GM21529 (cell line): ENCODE results near the gene ETFA.
A peak's percentile ranks its signal among the peaks of the same experiment; 100 is the strongest.

Source experiments
- ATAC-seq: cut with Tn5 transposase; IDR thresholded peaks from one replicate; pipeline ENCODE4 v1.9.1; 2021; ENCODE audit not compliant: unreplicated experiment

ETFA gene

DNA sequence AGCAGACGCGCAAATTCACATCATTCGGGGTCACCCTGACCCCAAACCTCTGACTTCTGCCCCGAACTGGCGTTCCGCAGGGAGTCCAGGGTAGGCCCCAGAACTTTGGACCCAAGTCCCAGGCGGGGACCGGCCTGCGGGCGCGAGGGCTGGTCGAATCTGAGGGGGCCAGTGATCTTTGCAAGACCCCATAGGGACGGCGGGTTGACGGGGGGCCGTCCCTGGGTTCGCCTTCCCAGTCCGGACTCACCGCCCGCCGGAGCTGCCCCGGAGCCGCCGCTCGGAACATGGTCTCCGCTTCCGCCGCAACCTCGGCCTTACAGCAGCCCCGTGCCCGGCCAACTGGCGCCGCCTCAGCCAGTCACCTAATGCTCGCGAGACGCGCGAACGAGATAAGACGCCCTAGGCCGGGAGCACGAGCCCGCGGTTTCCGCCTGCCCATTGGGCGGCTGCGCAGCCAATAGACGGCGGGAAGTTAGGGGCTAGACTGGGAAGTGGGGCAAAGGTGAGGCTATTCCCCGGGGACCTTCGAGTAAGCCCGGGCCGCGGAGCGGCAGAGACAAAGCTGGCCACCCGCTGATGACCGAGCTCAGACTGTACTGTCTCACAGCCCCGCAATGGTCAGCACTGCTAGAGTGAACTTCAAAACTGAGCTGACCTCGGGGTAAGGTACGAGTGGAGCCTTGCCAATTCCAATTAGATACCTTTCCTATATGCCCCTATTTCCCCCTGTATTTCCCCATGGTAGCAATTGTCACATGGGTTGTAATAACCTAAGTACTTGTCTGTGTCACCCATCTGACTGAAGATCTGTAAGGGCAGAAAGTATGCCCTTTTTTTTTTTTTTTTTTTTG is at the start of gene ETFA:
Gene ETFA, minus strand, starts transcription at position 370 of the 854 bp plus-strand sequence. Its CDS starts 81 bp downstream, at position 289.
- ATAC-seq, result peak; percentile 98

DNA sequence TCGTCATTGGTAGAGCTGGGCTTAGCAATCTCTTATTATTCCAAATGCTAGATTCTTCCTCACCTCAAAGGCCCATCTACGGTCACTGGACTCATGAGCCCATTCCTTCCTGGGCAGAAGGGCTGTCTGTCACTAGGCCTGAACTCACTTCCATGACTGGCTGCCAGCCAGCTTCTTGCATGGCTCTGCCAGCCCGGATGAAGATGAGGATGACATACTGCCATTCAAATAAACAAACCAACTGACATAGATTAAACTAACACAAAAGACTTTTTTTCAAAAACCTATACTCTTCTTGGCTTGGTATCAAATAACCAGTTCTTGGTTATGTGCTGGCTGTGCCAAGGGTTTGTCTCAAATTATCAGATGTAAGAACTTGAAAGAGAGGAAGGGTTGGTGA is 49.1 kb upstream of the ETFA start:
- ATAC-seq, result no peak

GRCh38 chr15:76359152-76359551 is 47.9 kb upstream of the ETFA start:
- ATAC-seq, result no peak

- ATAC-seq, result no peak
Observed at GRCh38 chr15:76358453-76358852, 47.2 kb upstream of the ETFA start.

DNA sequence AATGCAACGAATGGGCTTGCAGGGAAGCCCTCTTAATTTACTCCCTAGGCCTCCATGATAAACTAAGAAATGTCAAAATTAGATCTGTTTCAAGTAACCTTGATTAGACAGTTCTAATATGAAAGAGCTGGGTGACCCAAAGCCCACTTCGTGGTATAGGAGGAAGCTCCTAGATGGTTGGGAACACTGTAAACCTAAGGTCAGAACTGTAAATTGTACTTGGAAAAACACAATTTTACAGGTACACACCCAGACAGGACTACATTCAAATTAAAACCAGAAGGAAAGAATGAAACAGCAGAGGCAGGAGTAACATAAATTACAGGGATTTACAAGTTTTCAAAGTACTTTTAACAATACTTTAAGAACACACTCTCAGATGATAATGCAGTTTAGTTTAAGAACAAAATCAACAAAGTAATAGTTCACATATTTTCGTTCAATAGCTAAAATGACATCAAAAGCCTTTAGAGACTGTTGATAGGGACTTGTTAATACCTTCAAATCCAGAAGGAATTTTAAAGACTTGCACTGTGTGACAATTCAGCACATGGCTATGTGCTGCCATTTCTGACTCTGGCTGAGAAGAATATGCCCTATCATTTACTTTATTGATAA is 43.7 kb upstream of the ETFA start:
- no peak for ATAC-seq

DNA sequence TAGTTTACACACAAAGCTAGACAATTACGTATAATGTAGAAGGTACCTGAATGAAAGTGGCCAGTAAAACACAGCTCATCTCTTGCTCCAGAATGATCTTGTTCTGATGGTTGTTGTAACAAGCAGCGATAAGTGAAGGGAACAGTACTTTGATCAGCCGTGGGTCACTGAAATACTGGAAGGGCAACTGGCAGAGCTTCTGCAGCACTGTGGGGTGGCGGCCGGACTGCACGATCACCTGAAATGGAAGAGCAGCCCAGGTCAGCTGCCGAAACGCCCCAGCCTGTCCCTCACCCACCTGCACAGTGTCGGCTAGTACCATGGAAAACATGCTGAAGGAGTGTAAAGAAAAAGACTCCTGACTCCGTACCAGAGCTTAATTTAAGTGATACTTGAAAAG is 42.6 kb upstream of the ETFA start:
- no peak for ATAC-seq

DNA sequence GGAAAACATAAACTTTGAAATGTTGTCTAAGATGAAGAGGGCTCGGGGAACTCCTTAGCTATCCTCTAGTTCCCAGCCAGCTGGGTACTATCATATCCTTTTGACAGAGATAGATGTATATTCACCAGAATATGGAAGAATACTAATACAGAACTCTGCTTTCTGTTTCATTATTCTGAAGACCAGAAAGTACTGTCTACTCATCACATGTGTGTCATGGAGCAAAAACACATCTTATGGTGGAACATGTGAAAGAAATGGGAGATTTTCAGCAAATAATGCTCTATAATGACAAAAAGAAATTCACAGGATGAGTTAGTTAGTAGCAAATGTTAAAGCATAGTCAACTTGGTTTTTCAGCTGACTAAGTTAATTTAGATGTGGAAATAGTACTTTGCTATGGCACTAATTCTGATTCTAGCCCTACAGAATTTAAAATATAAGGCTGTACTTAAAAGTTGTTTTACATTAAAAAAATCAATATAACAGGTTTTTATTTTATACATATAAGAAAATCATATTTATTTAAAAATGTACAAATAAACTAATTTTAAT is 41.8 kb upstream of the ETFA start:
- ATAC-seq, result no peak

DNA sequence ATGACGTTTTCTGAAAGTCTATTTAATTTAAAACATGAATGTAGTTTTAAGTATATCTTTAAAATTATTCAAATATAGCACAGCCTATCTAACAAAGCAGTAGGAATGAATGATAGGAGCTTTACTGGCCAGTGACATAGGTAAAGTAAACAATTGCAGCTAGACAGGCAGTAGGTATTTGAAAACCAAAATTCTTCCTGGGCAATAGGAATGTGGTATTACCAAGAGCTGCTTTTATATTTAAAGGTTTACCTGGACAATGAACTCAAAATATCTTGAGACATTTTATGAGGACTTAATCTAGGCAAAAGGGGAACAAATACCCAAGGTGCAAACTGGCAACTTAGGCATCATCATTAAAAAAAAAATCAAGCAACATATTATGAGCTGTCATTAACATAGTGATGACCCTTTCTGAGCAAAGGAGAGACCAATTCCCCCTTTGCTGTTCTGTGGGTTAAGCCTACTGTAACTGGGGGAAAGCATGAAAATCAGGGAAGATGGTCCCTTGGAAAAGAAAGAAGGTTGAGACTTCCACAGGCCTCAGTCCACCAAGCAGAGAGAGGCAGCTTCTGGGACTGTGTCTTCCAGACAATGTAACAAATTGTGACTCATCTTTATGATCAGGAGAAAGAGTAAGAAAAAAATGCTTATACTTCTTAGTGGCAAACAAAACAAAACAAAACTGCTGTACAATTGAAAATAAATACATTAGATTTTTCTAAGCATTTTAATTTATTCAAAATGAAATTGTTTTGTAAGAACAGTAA is 38.2 kb upstream of the ETFA start:
- no peak for ATAC-seq

DNA sequence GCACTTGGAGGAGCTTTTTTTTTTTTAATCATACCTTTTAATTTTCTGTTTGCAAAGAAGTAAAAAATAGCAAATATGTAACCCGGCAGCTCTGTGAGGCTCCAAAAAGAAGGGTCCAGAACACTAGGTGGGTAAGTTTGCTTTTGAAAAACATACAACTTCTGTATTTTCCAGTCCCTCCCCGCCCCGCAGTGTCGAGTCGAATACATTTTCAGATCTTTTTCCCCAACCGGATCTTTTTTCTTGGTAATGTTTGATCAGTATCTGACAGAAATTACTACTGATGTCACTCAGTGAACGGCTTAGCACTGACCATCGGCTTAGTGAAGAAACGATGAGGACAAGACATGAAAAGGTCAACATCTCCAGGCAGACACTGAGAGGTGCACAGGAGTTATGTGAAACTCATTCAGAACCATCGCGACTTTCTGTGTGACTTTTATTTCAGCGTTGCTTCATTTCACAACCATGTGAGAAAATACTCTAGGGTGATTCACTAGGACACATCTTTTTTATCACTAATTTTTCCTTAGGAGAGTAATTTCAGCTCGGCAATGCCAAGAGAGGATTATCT is 36.3 kb upstream of the ETFA start:
- ATAC-seq, result no peak

- ATAC-seq, result no peak
Observed at GRCh38 chr15:76346669-76347481, 35.6 kb upstream of the ETFA start.

DNA sequence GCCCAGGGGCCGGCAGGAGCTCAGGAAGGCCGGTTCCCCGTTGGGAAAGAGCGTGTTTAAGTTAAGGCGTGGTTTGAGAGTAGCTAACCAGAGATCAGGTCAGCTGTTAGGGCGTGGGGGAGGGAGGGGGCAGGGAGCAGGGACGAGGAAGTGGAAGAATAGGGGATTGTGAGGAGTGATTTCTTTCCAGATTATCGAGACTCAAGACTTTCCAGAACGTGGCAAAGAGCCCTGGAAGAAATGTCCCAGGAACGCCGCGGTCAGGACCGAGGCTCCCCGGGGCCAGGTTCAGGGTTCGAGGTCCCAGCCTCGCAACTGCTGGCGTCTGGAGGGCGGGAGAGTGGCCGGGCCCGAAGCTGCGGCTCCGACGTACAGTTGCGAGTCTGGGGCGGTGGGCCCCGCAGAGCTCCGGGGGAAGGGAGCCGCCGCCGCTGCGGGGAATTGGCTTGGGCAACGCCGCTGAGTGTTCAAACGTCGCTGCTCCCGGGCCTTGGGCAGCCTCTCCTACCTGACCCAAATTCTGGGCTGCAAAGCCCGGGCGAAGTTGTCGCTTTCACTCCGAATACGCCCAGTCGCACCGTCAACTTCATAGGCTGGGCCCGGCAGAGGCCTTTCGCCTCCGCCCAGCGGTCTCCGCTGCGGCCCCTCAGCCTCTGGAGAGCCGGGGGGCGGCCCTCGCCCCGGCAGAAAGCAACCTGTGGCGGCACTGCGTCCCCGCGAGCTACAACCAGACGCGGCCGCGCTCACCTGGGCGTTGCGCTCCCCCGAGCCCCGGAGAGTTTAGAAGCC is 34.8 kb upstream of the ETFA start:
- no peak for ATAC-seq

DNA sequence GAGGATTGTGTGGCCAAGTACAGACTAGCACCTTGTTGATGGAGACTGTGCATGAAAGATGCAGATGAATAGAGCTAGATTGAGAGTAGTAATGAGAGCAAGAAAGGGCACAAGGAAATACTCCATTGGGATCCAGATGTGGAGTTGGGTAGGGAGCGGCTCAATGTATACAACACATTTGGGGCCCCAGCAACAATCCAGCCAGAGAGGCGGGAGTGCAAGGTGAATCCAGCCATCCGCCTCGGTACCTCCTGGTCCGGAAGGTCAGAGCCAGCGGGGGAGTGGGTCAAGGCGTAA is 34.3 kb upstream of the ETFA start:
- ATAC-seq, result no peak

GRCh38 chr15:76344893-76345582 is 33.8 kb upstream of the ETFA start:
- no peak for ATAC-seq

DNA sequence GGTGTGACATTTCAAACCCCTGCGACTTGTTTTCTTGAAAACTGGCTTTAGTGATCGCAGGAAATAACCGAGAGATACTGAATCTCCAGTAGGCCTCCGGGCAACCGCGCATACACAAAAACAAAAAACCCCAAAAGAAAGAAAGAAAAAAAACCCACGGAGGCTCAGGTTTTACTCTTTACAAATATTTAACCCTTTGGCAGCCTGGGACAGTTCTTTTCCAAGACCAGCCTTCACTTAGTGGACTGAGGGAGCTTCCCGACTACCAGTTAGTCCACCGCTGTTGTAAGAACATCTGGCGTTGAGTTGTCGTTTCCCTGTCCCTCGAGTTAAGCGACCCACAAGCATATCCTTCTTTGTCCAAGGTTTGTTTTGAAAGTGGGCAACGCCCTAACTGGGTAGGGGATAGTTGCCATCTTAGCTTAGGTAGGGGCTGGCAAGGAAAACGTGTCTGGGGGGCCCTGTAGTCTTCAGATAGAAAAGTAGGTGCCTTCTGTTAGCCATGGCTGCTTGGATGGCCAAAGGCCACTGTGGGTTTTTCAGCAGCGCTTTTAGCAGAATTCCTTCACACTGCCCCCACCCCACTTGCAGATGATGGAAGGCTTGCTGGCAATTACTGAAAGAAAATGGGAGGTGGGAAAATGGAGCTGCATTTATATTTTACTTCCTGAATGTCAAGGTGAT is 32.2 kb upstream of the ETFA start:
- ATAC-seq, result no peak

- ATAC-seq, result no peak
Observed at GRCh38 chr15:76342382-76343201, 31.3 kb upstream of the ETFA start.

DNA sequence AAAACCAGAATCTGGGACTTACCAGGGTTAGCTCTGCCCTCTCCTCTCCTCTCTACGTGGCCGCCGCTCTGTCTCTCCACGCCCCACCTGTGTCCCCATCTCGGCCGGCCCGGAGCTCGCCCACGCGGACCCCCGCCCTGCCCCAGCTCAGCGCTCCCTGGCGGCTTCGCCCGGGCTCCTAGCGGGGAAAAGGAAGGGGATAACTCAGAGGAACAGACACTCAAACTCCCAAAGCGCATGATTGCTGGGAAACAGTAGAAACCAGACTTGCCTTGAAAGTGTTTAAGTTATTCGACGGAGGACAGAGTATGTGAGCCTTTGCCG is 30.8 kb upstream of the ETFA start:
- ATAC-seq, result no peak

DNA sequence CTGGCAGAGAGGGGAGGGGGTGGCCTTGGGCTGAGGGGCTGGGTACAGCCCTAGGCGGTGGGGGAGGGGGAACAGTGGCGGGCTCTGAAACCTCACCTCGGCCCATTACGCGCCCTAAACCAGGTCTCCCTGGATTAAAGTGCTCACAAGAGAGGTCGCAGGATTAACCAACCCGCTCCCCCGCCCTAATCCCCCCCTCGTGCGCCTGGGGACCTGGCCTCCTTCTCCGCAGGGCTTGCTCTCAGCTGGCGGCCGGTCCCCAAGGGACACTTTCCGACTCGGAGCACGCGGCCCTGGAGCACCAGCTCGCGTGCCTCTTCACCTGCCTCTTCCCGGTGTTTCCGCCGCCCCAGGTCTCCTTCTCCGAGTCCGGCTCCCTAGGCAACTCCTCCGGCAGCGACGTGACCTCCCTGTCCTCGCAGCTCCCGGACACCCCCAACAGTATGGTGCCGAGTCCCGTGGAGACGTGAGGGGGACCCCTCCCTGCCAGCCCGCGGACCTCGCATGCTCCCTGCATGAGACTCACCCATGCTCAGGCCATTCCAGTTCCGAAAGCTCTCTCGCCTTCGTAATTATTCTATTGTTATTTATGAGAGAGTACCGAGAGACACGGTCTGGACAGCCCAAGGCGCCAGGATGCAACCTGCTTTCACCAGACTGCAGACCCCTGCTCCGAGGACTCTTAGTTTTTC is 30.2 kb upstream of the ETFA start:
- no peak for ATAC-seq
